Stimulated activated CD4-positive, alpha-beta T cell treated with anti-CD3 and anti-CD28 coated beads, Interleukin-12 subunit alpha, Interleukin-12 subunit beta, amount 100 ng/mL, for 4 hours (primary cell): ENCODE measurements around the gene HIP1.
"Not testable (repeated sequence)": the region's sequence is repeated elsewhere in the genome, so short reads cannot be mapped to it uniquely, and the experiment has no call there.

Experiments used
- DNase-seq: peaks from one replicate; pipeline ENCODE4 v3.0.0-alpha.2; 2020

HIP1 gene

DNA sequence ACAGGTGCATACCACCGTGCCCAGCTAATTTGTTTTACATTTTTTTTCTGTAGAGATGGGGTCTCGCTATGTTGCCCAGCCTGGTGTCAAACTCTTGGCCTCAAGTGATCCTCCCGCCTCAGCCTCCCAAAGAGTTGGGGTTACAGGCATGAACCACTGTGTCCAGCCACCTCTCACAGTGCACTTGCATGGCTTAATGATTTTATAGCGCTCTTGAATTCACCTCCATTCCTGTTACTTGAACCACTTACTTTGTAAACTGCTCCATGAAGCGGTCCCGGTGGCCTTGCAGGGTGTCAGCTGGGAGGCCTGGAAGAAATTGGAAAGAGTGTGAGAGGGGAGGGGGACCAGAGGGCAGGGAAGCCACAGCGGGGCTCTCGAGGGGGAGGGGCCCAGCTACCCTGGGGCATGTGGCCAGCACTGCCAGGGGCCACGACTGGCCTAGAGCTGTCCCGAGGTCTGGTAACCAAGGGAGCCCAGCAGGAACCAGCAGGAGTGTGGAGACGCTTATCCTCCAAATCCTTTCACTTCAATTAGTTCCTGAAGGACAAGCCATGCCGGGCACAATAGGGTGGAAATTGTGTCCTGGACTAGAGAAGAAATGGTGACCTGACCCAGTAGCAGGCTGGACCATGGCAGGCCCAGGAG lies 170.7 kb downstream of the HIP1 start:
- no peak for DNase-seq

DNA sequence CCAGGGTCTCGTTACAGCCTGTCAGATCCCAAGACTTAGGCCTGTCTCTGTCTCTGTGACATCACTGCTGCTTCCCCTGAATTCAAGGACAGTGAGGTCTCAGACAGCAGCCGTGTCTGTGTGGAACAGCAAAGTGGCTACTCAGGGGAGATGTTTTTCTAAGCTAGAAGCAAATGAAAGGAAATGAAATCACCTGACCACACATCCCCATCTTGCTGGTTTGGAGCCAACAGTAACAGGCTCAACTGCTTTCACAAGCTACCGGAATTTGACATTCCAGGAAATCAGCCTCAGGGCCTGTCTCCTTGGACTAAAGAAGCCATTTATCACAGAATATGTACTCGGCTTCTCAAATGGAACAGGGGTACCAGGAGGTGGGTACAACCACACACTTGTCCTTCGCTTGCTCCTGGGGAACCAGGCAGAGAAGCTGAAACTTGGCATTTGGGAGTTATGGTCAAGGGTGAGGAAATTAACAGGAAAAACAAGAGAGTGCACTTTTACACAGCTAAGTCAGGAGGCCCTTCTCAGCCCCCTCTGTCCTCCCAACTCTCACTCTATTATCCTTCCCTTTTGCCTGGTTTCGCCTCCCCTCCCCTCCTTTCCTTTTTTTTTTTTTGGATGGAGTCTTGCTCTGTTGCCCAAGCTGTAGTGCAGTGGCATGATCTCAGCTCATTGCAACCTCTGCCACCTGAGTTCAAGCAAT lies 173.5 kb downstream of the HIP1 start:
- no peak for DNase-seq

DNA sequence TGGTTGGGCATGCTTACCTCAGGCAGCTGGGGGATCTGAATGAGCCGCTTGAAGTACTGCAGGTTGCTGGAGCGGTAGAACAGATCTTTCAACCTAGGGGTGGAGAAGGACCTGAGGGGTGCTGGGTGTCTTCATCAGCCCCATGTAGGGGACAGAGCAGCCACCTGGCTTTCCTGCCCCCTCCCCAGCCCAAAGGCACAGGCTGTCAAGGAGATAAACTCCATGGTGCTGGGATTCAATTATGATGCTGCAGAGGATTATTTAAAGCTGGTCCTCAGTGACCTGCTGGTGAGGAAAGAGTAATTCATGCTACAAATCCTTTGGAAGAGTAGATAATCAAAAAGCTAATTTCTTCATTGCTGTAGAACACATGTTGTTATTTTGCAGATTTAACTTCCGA lies 175.6 kb downstream of the HIP1 start:
- DNase-seq = no peak

DNA sequence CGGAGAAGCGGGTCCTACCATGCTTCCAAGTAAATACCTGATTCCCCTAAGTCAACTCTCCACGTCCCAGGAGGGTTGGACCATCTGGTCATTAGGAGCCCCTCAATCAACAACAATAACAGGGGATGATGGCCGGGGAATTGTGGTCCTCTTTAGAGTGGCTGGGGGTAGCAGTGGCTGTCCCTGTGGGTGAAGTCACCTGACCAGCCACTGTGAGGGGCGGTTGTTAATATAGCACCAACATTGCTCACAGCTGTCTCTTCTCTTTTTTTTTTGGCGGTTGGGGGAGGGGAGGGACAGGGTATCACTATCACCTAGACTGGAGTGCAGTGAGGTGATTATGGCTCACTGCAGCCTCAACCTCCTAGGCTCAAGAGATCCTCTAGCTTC lies 178.8 kb downstream of the HIP1 start:
- DNase-seq = no peak

DNA sequence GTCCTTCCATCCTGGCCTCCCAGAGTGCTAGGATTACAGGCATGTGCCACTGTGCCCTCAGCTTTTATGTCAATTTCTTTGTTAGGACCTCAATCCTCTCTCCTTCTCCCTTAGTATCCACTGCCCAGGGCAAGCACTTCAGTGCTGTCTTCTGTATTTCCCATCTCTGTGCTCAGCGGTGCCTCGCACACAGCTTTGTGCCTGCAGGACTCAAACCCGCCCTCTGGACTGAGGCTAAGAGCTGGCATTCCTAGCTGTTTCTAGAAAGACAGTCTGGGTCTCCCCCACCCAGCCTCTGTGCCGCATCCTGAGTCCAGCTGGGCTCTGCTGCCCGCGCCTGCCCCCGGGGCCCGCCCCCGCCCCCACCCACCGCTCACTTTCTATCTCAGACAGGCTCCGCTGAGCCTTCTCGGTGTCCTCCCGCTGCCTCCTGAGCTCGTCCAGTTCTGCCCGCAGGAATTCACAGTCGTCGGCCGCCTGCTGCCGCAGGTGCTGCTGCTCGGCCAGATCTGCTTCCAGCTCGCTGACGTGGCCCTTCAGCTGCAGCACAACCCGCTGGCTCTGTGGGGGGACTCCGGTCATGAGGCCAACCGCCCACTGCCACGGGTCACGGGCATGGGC lies 179.3 kb downstream of the HIP1 start:
- no peak for DNase-seq

DNA sequence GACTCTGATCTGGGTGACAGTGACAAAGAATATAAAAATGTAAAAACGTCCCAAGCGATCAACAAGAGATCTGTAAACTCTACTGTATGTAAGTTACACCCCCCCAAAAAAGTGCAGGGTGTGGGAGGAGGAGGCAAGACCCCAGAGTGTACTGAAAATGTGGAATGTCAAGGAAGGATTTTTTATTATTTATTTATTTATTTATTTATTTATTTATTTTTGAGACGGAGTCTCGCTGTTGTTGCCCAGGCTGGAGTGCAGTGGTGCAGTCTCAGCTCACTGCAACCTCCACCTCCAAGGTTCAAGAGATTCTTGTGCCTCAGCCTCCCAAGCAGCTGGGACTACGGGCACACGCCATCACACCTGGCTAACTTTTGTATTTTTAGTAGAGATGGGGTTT lies 181.9 kb downstream of the HIP1 start:
- DNase-seq = not testable (repeated sequence)

DNA sequence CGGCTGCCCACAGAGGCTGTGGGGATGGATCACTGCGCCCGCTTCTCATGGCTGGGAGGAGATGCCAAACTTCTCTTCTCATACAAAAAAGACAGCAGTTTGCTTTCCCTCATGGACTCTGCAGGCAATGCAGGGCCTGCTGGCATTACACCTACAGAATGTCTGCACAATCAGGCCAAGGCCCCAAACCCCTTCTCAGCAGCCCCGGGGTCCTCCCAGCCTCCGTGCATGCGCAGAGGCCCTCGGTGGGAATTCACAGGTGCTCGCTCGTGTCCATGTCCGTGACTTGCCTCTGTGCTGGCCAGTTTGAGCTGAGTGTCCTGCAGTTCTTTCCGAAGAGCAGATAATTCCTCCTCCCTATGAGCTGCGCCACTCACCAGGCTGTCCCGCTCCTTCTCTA lies 183.0 kb downstream of the HIP1 start:
- no peak for DNase-seq

DNA sequence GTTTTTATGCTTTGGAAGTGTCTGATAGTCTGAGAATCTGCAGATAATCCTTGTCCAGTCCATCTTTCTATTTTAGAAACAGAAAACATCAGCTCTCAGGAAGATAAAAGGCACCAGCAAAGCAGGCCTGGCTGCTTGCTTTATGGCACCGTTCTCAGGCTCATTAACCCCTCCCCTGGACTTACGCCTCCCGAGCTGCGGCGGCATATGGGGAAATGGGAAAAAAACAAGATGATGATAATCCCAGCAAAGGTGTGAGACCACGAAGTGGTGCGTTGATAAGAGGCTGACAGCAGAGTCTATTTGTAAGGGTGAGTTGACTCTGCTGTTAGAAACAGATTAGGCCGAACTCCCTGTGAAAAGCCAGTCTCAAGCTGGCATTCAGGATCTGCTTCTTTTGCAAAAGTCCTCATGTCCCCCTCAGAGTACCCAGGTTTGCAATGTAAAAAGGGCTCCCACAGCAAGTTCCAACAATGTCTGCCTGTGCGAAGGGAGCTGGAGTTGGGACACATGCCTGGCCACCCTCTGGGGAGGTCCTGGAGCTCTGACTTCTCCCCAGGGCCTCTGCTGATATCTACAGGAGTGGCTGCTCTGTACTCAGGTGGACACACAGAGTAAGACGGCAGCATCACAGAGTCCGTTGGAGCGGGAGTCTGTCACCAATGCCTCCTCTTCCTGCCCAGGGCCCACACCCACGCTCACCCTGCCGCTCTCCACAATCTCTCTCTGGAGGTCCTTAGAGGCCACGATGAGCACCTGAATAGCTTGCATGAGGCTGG lies 192.3 kb downstream of the HIP1 start:
- no peak for DNase-seq

DNA sequence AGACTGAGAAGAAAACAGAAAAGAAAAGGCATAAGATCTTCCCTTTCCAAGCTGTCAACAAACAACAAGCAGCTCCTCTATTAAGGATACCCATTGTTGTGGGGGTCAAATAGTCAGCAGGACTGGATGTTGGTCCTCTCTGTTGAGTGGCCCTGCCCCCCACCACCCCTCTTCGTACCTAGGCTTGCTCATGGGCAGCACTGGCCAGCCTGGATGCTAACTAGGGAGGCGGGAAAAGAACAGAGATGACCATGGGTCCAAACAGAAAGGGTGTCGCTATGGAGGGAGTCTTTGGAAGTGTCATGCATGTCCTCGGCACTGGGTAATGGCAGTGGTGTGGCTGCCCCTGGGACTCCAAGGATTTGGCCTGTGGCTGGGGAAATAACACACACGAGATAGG lies 201.0 kb downstream of the HIP1 start:
- DNase-seq = no peak

DNA sequence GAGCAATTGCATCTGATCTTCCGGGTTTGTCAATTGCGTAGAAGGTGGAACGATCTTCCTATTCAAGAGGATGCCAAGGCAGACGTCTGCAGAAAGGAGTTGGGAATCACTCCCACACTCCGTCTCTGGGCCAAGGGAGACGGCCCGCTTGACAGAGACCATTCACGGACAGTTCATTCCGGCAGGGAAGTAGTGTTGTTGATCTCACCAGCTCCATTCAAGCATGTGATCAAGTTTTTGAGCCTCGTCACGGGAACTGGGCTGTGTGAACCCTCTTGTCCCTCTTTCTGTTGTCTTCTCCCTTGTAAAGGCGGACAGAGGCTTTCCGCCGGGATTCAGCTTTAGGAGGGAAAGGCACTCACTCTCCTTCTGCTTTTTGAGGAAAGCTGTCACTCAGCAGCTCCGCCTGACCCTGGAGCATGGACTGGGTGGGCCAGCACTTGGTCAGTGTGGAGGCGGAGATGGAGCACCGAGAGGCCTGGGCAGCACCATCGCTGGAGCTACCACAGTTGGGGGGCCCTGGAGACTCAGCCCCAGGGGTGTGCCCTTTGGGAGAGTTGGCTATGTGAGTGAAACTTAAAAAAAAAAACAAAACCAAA lies 201.7 kb downstream of the HIP1 start:
- no peak for DNase-seq

DNA sequence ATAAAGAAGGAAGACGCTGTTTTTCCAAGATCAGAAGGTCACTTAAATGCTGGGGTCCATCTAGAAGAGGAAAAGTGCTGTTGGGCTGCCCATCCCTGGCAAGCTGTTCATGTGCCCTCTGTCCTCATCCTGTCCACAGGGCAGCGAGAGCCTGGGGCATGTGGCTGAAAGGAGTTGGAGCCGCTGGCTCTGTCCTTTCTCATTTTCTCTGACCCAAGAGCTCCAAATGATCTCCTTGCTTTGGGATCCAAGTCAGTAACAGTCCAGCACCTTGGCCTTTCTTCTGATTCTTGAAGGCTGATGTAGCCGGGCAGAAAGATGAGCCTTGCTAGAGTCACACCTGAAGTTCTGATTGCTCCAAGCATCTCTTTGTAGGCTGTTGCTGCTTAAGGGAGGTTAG lies 202.2 kb downstream of the HIP1 start:
- no peak for DNase-seq

DNA sequence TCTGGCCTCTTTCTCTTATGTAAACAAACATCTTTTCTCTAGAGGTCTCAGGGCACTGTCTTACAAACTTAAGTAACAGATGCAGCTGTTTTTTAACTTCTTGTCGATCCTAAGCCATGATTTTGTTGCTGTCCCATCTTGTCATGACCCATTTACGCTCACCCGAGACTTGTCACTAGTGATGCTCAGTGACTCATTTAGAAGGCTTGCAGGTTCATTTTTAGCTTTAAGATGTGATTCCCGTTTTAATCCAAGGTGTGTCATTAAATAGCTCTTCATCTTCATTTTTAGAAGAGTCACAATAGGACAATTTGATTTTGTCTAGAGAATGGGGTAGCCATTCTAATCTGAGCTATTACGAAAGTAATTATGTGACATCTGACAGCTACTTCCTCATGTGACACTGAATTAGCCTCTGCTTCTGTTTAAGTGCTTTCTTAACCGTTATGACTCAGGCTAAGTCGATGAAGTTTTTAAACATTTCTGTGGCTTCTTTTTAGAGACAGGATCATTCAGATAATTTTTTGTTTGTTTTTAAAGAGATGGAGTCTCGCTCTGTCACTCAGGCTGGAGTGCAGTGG lies 203.9 kb downstream of the HIP1 start:
- DNase-seq = no peak

DNA sequence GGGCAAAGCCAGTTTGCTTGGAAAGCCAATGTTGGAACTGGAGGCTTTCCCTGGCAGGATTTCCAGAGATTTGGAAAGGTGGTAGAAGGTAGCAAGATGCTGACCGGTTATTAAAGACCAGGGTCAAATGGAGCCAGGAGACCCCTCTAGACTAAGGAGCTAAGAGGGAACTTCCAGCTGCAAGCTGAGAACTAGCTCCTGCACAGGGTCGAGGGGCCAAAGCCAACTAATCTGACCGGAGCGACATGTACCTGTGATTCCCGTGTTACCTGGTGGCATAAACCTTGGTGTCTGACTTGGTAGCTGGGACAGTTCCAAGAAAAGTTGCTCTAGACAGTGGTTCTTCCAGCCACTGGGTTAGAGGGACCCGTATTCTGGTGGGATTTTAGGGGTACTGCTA lies 204.8 kb downstream of the HIP1 start:
- no peak for DNase-seq

DNA sequence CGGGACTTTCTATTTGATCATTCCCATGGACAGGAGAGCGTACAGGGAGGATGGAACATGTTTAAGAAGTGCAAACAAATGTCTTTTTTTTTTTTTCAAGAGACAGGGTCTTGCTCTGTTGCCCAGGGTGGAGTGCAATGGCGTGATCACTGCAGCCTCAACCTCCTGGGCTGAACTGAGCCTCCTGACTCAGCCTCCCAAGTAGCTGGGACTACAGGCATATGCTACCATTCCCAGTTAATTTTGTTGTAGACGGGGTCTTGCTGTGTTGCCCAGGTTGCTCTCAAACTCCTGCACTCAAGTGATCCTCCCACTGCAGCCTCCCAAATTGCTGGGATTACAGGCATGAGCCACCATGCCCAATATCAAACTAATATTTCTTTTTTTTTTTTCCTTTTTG lies 206.1 kb downstream of the HIP1 start:
- DNase-seq = no peak

DNA sequence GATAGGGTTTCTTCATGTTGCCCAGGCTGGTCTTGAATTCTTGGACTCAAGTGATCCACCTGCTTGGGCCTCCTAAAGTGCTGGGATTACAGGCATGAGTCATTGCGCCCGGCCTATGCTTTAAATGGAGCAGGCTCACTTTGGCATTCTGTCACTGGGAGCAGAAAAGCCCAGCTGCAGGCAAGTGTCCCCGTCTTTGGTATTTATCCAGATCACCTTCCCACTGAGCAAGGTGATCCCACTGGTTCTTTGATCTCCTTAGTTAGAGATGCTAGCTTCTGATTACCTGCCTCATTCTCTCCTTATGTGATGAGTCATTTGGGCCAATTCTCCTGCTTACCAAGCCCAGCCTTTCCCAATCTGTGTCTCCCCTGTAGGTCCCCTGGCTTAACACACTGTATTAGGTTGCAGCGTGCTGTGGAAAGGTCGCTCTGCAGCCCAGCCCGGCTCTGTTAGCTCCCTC lies 207.4 kb downstream of the HIP1 start:
- DNase-seq = no peak

DNA sequence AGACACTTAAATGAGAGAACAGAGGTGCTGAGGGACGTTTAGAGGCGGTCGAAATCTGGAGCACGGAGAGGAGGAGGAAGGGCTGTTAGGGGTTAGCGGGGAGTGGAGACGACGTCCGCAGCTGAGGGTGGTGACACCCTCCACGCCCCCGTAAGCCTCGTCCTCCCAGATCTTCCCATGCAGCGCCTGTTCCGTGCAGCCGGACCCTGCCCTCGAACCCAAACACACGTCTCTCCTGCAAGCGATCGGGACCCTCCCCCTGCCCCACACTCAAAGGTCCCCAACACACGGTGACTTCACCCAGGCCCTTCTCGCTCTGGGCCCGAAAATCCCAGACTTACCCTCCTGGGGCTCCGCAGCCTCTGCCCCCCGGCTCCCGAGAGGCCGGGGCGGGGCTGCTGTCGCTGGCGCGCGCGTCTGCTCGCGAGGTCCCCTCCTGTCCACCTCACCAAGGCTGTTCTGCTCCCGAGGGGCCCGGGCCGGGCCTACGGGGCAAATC lies 211.5 kb downstream of the HIP1 start:
- peak; percentile 6 for DNase-seq

DNA sequence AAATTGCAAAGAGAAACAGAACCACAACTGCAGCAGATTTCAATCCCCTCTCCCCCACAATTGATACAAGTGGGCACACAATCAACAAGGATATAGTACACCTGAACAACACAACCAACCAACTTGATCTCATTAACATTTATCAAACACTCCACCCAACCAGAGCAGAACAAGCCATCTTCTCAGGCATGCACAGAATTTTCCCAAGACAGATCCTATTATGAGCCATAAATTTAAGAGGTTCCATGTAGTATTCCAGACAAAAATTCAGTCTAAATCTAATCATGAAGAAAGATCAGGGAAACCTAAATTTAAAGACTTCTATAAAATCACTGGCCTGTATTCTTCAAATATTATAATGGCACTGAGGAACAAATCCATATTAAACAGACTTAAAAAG lies 217.0 kb downstream of the HIP1 start:
- not testable (repeated sequence) for DNase-seq

DNA sequence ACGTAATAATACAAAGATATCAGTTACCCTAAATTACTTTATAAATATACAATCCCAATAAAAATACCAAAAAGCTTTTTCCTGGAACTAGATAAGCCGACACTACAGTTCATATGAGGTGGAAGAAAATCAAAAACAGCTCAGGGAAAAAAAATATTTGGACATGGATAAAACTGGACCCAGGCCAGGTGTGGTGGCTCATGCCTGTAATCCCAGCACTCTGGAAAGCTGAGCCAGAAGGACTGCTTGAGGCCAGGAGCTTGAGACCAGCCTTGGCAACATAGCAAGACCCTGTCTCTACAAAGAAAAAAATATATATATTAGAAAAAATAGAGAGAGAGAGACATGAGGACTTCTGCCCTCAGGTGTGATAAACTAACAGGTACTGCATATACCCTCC lies 219.9 kb downstream of the HIP1 start:
- not testable (repeated sequence) for DNase-seq

DNA sequence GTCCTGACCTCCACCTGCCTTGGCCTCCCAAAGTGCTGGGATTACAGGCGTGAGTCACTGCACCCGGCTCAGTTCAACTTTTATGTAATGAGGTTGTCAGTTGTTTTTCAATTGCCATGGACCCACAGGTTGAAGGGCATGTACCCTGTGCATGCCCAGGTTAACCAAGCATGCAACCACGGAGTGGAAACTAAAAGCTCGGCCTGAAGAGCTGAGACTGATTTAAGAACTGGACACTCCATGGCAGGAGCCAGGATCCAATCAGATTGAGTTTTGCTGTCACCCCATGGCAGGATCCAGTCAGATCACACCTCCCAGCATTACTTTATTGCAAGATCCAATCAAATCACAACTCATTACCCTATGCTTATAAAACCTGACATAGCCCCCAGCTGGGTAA lies 229.7 kb downstream of the HIP1 start:
- not testable (repeated sequence) for DNase-seq

DNA sequence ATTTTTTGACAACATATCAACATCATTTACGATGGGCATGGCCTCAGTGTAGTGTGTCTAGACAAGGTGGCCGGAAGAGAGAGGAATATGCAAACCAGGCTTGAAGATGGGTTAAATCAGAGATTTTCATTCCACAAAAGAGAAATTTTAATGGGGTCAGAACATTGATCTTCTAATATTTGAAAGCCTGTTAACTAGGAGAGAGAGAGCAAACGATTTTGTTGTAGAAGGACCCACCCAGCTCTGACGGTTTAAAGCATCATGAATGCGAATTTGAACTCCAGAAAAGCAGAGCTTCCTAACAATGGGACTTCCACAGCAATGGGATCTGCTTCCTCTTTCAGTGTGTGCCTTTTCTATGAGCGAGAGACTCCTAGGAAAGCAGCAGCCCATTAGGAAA lies 246.7 kb downstream of the HIP1 start, which contains the start of gene SPDYE5:
TSS of gene SPDYE5 (plus strand) at position 301 of the 400 bp plus-strand sequence. CDS start 1,728 bp downstream, outside the sequence.
- DNase-seq = not testable (repeated sequence)

DNA sequence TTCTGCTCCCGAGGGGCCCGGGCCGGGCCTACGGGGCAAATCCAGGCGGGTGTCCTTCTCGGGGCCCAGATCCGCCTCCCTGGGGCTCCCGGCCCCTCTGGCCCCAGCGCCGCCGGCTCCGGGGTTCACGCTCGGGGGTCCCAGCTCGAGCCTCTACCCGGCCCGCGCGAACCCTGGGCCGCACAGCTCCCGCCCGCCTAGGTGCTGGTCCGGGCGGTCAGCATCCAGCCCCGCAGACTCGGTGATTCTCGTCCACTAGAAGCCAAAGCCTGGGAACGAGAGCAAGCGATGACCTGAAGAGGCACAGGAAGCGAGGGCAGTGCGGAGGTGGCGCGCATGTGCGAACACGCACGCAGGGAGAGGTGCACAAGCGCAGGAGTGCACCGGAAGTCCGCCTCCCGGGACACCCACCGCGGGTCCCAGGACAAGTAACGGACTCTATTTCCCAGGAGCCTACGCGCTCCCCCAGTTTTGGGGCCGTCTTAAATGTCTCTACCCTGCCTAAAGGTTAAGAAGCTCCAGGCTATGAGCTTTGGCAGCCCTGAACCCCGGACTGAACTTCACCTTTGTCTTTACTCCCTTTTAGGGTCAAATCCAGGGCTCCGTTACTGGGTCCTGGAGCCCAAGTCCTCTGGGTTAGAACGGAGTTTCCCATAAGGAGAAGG lies 252.6 kb downstream of the HIP1 start, which contains the start of gene POM121C:
TSS of gene POM121C (minus strand) at position 321 of the 665 bp plus-strand sequence. CDS start 44,803 bp downstream, outside the sequence.
- DNase-seq = peak; percentile 85
